ENCODE measurements around the gene TUBA1C. TPM values are rescaled to one million over a fixed set of nuclear protein-coding genes. Genes with fewer than 3 reads are reported as not detected.

TUBA1C gene
- polyA plus RNA-seq, 1 donor from 2014 or later, result 63.0 TPM

GRCh38 chr12:49295082-49295936 lies 30.4 kb downstream of the TUBA1C start, which contains the start of gene PRPH:
Gene PRPH, plus strand, starts transcription at chr12:49295147. Its CDS starts 54 bp downstream, at chr12:49295201.
- Histone ChIP-seq H2AFZ (ENCODE audit: low read depth, low read length) (no peak within 1 kb of the TSS), H3K4me2 (ENCODE audit: low read length) (no peak within 1 kb of the TSS), H3K4me3 (ENCODE audit: low read length) (no peak within 1 kb of the TSS), H3K36me3 (ENCODE audit: insufficient read depth, low read length) (no peaks in the 10 kb centered on the region), H3K9me2 (ENCODE audit: insufficient read depth, low read length) (no peaks in the 10 kb centered on the region), H3K79me2 (replicated peaks; ENCODE audit: insufficient read depth, low read length) (no peaks in the 10 kb centered on the region), H3K27ac (ENCODE audit: low read length) (no peak within 1 kb of the TSS), H3F3A (ENCODE audit: insufficient read depth, low read length, poor library complexity, severe bottlenecking) (no peaks in the 10 kb centered on the region), H3K9ac (ENCODE audit: low read length) (no peak within 1 kb of the TSS), H3K27me3 (ENCODE audit: insufficient read depth, low read depth, low read length) (peaks cover 63% of the 10 kb centered on the region), H4K20me1 (ENCODE audit: insufficient read depth) (no peaks in the 10 kb centered on the region), H3K9me3 (ENCODE audit: low read length) (no peaks in the 10 kb centered on the region)
- TF ChIP-seq MXI1 (conservative IDR thresholded peaks at IDR 0.05; ENCODE audit: poor library complexity, severe bottlenecking) (no peak), RAD21 (conservative IDR thresholded peaks at IDR 0.05) (no peak), POLR2AphosphoS5 (IDR thresholded peaks at IDR 0.05) (no peak), EP300 (conservative IDR thresholded peaks at IDR 0.05; ENCODE audit: poor library complexity, severe bottlenecking) (no peak), EZH2 (IDR thresholded peaks at IDR 0.05; ENCODE audit: borderline replicate concordance, insufficient read depth, low read length, poor library complexity, severe bottlenecking) (no peak), TAF1 (IDR thresholded peaks at IDR 0.05; ENCODE audit: low read depth) (no peak), SMC3 (conservative IDR thresholded peaks at IDR 0.05; ENCODE audit: poor library complexity) (no peak), CTCF (IDR thresholded peaks at IDR 0.05; ENCODE audit: poor library complexity, severe bottlenecking) (no peak), REST (IDR thresholded peaks at IDR 0.05; ENCODE audit: borderline replicate concordance) (no peak)

DNA sequence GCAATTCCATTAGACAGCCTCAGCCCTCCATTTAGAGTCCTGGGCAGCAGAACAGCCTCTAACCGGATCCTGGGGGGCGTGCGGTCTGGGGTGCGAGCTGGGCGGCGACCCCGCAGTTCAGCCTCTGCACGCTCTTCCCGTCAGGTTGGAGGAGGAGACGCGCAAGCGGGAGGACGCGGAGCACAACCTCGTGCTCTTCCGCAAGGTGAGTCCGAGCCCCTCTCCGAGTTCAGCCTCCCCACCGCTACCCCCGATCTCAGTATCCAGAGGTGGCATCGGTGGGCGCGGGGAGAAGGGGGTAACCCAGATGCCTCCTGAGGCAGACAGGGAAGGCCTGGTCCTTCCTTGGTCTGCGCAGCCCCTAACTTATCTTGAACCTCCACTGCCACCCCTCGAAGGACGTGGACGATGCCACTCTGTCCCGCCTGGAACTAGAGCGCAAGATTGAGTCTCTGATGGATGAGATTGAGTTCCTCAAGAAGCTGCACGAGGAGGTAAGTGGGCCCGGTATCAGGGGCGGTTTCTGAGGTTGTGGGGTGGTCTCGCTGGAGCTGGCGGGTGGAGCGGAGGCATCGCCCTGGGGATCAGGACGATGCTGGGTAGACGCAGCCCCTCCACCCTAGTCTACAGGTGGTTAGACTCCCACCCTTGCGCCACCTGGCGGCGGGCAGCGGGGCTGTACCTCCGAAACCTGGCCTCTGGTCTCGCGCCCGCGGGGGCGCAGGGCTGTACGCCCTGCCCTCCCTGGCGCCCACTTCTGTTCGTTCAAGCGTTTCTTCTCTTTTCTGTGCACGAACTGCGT lies 31.4 kb downstream of the TUBA1C start:
- H3K36me3 ChIP-seq (ENCODE audit: insufficient read depth, low read length), result no peaks in the 10 kb centered on the region
- no peak overlapping the region for H2AFZ ChIP-seq (ENCODE audit: low read depth, low read length)
- H3K27me3 ChIP-seq (ENCODE audit: insufficient read depth, low read depth, low read length), result peaks cover 63% of the 10 kb centered on the region
- no peaks in the 10 kb centered on the region for H4K20me1 ChIP-seq (ENCODE audit: insufficient read depth)
- H3K79me2 ChIP-seq (replicated peaks; ENCODE audit: insufficient read depth, low read length), result no peaks in the 10 kb centered on the region
- TF ChIP-seq EZH2 (IDR thresholded peaks at IDR 0.05; ENCODE audit: borderline replicate concordance, insufficient read depth, low read length, poor library complexity, severe bottlenecking), result peak; percentile 65
- peak; percentile 60 for TF ChIP-seq CTCF (IDR thresholded peaks at IDR 0.05; ENCODE audit: poor library complexity, severe bottlenecking)
- TF ChIP-seq EP300 (conservative IDR thresholded peaks at IDR 0.05; ENCODE audit: poor library complexity, severe bottlenecking), result no peak
- no peak for TF ChIP-seq SMC3 (conservative IDR thresholded peaks at IDR 0.05; ENCODE audit: poor library complexity)
- H3K9me3 ChIP-seq (ENCODE audit: low read length), result no peaks in the 10 kb centered on the region
- H3K27ac ChIP-seq (ENCODE audit: low read length), result no peak overlapping the region
- no peak overlapping the region for H3K4me2 ChIP-seq (ENCODE audit: low read length)
- no peak overlapping the region for H3K9ac ChIP-seq (ENCODE audit: low read length)
- no peaks in the 10 kb centered on the region for H3F3A ChIP-seq (ENCODE audit: insufficient read depth, low read length, poor library complexity, severe bottlenecking)
- H3K9me2 ChIP-seq (ENCODE audit: insufficient read depth, low read length), result no peaks in the 10 kb centered on the region
- H3K4me3 ChIP-seq (ENCODE audit: low read length), result peak overlapping the region; percentile 59

Measured in neural cell (in vitro differentiated cells).